Hepatocyte (in vitro differentiated cells): Measurements from ENCODE around the gene ZC3H10.

ENCODE experiments used
- EZH2 ChIP-seq: fragments of 200-600 bp; sonication (generic); IDR thresholded peaks from 2 replicates; pipeline ENCODE4 v1.6.1; 2016; ENCODE audit warnings: antibody characterized with exemption, mild to moderate bottlenecking, borderline replicate concordance
- TF ChIP-seq, protein P1 (sequence below): fragments of 200-600 bp; sonication (generic); IDR thresholded peaks from 2 replicates; pipeline ENCODE4 v1.5.1; 2016; ENCODE audit warnings: antibody characterized with exemption, mild to moderate bottlenecking; ENCODE audit not compliant: poor library complexity

DNA sequence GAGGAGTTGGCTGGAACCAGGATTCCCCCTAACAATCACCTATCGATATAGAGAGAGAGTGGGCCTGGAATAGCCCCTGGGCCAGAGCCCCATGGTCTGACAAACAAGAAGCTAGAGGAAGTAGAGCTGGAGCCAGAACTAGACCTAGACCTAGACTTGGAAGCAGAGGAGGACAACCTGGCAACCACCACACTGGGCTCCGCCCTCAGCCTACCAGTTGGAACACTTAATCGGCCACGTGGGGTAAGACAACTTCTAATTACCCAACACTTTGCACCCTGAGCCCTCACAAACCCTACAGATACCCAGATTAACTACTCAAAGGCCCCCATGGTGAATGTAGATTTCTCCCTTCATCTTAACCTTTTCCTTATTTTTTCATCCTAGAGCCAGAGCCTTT lies 18.3 kb upstream of the ZC3H10 start:
- TF ChIP-seq, protein P1, sequence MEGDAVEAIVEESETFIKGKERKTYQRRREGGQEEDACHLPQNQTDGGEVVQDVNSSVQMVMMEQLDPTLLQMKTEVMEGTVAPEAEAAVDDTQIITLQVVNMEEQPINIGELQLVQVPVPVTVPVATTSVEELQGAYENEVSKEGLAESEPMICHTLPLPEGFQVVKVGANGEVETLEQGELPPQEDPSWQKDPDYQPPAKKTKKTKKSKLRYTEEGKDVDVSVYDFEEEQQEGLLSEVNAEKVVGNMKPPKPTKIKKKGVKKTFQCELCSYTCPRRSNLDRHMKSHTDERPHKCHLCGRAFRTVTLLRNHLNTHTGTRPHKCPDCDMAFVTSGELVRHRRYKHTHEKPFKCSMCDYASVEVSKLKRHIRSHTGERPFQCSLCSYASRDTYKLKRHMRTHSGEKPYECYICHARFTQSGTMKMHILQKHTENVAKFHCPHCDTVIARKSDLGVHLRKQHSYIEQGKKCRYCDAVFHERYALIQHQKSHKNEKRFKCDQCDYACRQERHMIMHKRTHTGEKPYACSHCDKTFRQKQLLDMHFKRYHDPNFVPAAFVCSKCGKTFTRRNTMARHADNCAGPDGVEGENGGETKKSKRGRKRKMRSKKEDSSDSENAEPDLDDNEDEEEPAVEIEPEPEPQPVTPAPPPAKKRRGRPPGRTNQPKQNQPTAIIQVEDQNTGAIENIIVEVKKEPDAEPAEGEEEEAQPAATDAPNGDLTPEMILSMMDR: no peak
- no peak for TF ChIP-seq EZH2
